NCI-H146 treated with DMSO at 0.1 percent for 48 hours (cell line): ENCODE measurements around the gene SMCO2.

Experiments used
- DNase-seq: peaks from one replicate; lab custom pipeline; 2025; ENCODE audit not compliant: unreplicated experiment; lab: John Stamatoyannopoulos, UW

SMCO2 gene

GRCh38 chr12:27446436-27446835 is at the start of gene SMCO2:
Gene SMCO2, plus strand, starts transcription at chr12:27446736. Its CDS starts 23,896 bp downstream, at chr12:27470632.
- DNase-seq, result no peak

GRCh38 chr12:27398466-27398865 is 48.1 kb upstream of the SMCO2 start:
- no peak for DNase-seq

GRCh38 chr12:27399074-27399473 is 47.5 kb upstream of the SMCO2 start:
- no peak for DNase-seq

GRCh38 chr12:27400856-27401354 is 45.6 kb upstream of the SMCO2 start:
- no peak for DNase-seq

- no peak for DNase-seq
Measured at GRCh38 chr12:27412047-27412446, 34.5 kb upstream of the SMCO2 start.

- DNase-seq, result no peak
Measured at GRCh38 chr12:27422697-27423096, 23.8 kb upstream of the SMCO2 start.

GRCh38 chr12:27424631-27425230 is 21.8 kb upstream of the SMCO2 start:
- no peak for DNase-seq

GRCh38 chr12:27425306-27425705 is 21.2 kb upstream of the SMCO2 start:
- no peak for DNase-seq

- DNase-seq, result no peak
Measured at GRCh38 chr12:27426743-27427487, 19.6 kb upstream of the SMCO2 start.

GRCh38 chr12:27427824-27428223 is 18.7 kb upstream of the SMCO2 start:
- DNase-seq, result no peak

GRCh38 chr12:27428466-27428865 is 18.1 kb upstream of the SMCO2 start:
- no peak for DNase-seq

- DNase-seq, result no peak
Measured at GRCh38 chr12:27429606-27430005, 16.9 kb upstream of the SMCO2 start.

- no peak for DNase-seq
Measured at GRCh38 chr12:27431185-27431584, 15.4 kb upstream of the SMCO2 start.

- DNase-seq, result no peak
Measured at GRCh38 chr12:27434673-27435565, 11.6 kb upstream of the SMCO2 start.

- no peak for DNase-seq
Measured at GRCh38 chr12:27436029-27436428, 10.5 kb upstream of the SMCO2 start.

GRCh38 chr12:27436768-27437167 is 9.8 kb upstream of the SMCO2 start:
- DNase-seq, result no peak

GRCh38 chr12:27437839-27438238 is 8.7 kb upstream of the SMCO2 start:
- DNase-seq, result no peak

- no peak for DNase-seq
Measured at GRCh38 chr12:27447761-27448160, 1.2 kb downstream of the SMCO2 start.

- DNase-seq, result no peak
Measured at GRCh38 chr12:27449026-27449425, 2.5 kb downstream of the SMCO2 start.

GRCh38 chr12:27449893-27450534 is 3.5 kb downstream of the SMCO2 start:
- no peak for DNase-seq
